Measurements from ENCODE around the gene NDUFB2.
"Not testable (repeated sequence)": the region's sequence is repeated elsewhere in the genome, so short reads cannot be mapped to it uniquely, and the experiment has no call there.

- TF ChIP-seq, protein P1, sequence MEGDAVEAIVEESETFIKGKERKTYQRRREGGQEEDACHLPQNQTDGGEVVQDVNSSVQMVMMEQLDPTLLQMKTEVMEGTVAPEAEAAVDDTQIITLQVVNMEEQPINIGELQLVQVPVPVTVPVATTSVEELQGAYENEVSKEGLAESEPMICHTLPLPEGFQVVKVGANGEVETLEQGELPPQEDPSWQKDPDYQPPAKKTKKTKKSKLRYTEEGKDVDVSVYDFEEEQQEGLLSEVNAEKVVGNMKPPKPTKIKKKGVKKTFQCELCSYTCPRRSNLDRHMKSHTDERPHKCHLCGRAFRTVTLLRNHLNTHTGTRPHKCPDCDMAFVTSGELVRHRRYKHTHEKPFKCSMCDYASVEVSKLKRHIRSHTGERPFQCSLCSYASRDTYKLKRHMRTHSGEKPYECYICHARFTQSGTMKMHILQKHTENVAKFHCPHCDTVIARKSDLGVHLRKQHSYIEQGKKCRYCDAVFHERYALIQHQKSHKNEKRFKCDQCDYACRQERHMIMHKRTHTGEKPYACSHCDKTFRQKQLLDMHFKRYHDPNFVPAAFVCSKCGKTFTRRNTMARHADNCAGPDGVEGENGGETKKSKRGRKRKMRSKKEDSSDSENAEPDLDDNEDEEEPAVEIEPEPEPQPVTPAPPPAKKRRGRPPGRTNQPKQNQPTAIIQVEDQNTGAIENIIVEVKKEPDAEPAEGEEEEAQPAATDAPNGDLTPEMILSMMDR (IDR thresholded peaks at IDR 0.05) = not testable (repeated sequence)
- not testable (repeated sequence) for TF ChIP-seq POLR2A (IDR thresholded peaks at IDR 0.05)
Observed at GRCh38 chr7:140712392-140712791, 15.9 kb downstream of the NDUFB2 start.

Data from testis (tissue), 2 donors.